Gastroesophageal sphincter (tissue), 3 donors: Measurements from ENCODE around the gene DBR1.

Experiments
- EP300 ChIP-seq: sonication (generic); formaldehyde crosslinking; IDR thresholded peaks from one replicate; pipeline ENCODE4 v1.6.1; 2017; ENCODE audit warnings: antibody characterized with exemption, mild to moderate bottlenecking
- POLR2A ChIP-seq, 2 donors: fragments of 450-650 bp; IDR thresholded peaks; one replicate each; pipeline ENCODE4 v1.6.1; 2017; ENCODE audit warnings: antibody characterized with exemption in 2 of 2, mild to moderate bottlenecking in 2 of 2, moderate library complexity in 1 of 2
- POLR2AphosphoS5 ChIP-seq: sonication (generic); formaldehyde crosslinking; IDR thresholded peaks from one replicate; pipeline ENCODE4 v1.6.1; 2017; ENCODE audit warnings: antibody characterized with exemption
- TF ChIP-seq, protein P1 (sequence below), 4 experiments: fragments of 200-600 bp in 2 of 4; fragments of 450-650 bp in 2 of 4; sonication (generic) in 1 of 4; IDR thresholded peaks; one replicate each; pipeline ENCODE4 v1.5.1; 2017 to 2019; ENCODE audit warnings: antibody characterized with exemption in 4 of 4, mild to moderate bottlenecking in 2 of 4, moderate library complexity in 2 of 4

DNA sequence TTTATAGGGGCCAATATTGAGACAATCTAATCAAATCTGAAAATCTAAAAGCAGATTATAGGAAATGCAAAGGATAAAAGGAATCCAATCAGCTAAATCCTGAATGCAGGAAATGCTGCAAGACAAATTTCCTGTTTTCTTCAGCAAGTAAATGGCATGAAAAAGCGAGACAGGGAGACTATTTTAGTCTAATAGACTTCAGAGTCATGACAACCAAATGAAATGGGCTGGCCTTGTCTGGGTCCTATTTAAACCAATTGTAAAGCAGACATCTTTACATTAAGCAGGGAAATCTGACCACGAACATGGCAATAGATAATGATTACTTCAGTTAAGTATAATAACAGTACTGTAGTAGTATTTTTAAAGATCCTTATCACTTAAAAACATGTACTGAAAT lies 2.1 kb downstream of the DBR1 start:
- TF ChIP-seq, protein P1, sequence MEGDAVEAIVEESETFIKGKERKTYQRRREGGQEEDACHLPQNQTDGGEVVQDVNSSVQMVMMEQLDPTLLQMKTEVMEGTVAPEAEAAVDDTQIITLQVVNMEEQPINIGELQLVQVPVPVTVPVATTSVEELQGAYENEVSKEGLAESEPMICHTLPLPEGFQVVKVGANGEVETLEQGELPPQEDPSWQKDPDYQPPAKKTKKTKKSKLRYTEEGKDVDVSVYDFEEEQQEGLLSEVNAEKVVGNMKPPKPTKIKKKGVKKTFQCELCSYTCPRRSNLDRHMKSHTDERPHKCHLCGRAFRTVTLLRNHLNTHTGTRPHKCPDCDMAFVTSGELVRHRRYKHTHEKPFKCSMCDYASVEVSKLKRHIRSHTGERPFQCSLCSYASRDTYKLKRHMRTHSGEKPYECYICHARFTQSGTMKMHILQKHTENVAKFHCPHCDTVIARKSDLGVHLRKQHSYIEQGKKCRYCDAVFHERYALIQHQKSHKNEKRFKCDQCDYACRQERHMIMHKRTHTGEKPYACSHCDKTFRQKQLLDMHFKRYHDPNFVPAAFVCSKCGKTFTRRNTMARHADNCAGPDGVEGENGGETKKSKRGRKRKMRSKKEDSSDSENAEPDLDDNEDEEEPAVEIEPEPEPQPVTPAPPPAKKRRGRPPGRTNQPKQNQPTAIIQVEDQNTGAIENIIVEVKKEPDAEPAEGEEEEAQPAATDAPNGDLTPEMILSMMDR (IDR thresholded peaks at IDR 0.05): no peak
- TF ChIP-seq POLR2A (IDR thresholded peaks at IDR 0.05): no peak
- no peak for TF ChIP-seq POLR2AphosphoS5
- TF ChIP-seq EP300: no peak
